Measurements from ENCODE around the gene C14orf119.

C14orf119 gene

GRCh38 chr14:23149745-23150144 is 54.4 kb downstream of the C14orf119 start:
- no peak for DNase-seq (ENCODE audit: low spot score)

Measured in left forelimb (tissue), 1 donor.